M059J (cell line): ENCODE results near the gene ANP32A. TPM values are rescaled to one million over a fixed set of nuclear protein-coding genes. Genes with fewer than 3 reads are reported as not detected.

Experiments used
- DNase-seq: peaks from one replicate; pipeline ENCODE4 v3.0.0-alpha.2; 2012; ENCODE audit warnings: low read depth
- total RNA-seq: library from RNA; depleted of rRNA; stranded (reverse); fragments of >200 nt; shearing (Covaris generic); gene quantifications from 2 replicates; pipeline ENCODE4 v1.2.3, GENCODE V29; 2014; rRNA removed

The ANP32A gene
- total RNA-seq, 1 experiment from 2014 or later, result 114 TPM

- no peak for DNase-seq
These were observed 71.3 kb downstream of the ANP32A start for GRCh38 chr15:68749365-68749764.

GRCh38 chr15:68743256-68743655 is 77.4 kb downstream of the ANP32A start:
- no peak for DNase-seq

- no peak for DNase-seq
These were observed 81.2 kb downstream of the ANP32A start for GRCh38 chr15:68739390-68740080.

- no peak for DNase-seq
These were observed 85.1 kb downstream of the ANP32A start for GRCh38 chr15:68735610-68736009.

- no peak for DNase-seq
These were observed 85.8 kb downstream of the ANP32A start for GRCh38 chr15:68734881-68735280.

- no peak for DNase-seq
These were observed 86.3 kb downstream of the ANP32A start for GRCh38 chr15:68734352-68734751.

- DNase-seq, result peak; percentile 8
These were observed 87.0 kb downstream of the ANP32A start for GRCh38 chr15:68733666-68734065.

- no peak for DNase-seq
These were observed 88.2 kb downstream of the ANP32A start for GRCh38 chr15:68732451-68732850.

- no peak for DNase-seq
These were observed 89.5 kb downstream of the ANP32A start for GRCh38 chr15:68730976-68731897.

- peak; percentile 35 for DNase-seq
These were observed 90.2 kb downstream of the ANP32A start for GRCh38 chr15:68730471-68730919.

GRCh38 chr15:68729789-68730411 is 90.8 kb downstream of the ANP32A start:
- peak; percentile 30 for DNase-seq

Other genes with a start within 250 kb of the ANP32A start
- gene CORO2B, start 241.9 kb downstream of the ANP32A start, total RNA-seq, result 6.7 and 10.5 TPM in 2 replicates
- gene SPESP1, start 109.6 kb upstream of the ANP32A start, total RNA-seq, result not detected in 2 replicates
- gene NOX5, start 193.8 kb upstream of the ANP32A start, total RNA-seq, result 0.34 and 1.1 TPM in 2 replicates